Measurements from ENCODE around the gene LATS2. TPM values are rescaled to one million over a fixed set of nuclear protein-coding genes. Genes with fewer than 3 reads are reported as not detected.

The LATS2 gene
- total RNA-seq, 2 experiments from 2014 or later, result 6.2 to 6.5 TPM

DNA sequence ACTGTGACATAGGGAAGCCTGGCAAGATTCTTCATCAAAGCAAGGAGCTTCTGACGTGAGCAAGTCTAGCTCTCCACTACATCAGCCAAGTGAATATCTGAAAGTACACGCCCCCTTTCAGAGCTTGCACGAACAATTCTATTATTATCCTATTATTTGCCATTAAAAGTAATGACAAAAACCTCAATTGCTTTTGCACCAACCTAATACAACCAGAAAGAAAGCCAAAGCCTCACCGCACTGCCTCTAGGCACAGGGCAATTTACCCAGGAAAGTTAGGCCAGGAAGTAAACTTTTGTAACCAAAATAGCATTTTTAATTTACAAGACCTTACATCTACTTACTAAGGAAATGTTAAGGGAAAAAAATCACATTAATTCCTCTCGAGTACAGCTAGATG is 41.2 kb downstream of the LATS2 start:
- Mint-ChIP-seq H3K27me3 (no peaks in the 10 kb centered on the region), H3K4me1 (ENCODE audit: low read depth) (peaks cover 8% of the 10 kb centered on the region), H3K36me3 (ENCODE audit: low read depth) (no peaks in the 10 kb centered on the region), H3K27ac (no peak overlapping the region), H3K4me3 (no peak overlapping the region), H3K9me3 (no peaks in the 10 kb centered on the region)
- TF ChIP-seq, protein P1, sequence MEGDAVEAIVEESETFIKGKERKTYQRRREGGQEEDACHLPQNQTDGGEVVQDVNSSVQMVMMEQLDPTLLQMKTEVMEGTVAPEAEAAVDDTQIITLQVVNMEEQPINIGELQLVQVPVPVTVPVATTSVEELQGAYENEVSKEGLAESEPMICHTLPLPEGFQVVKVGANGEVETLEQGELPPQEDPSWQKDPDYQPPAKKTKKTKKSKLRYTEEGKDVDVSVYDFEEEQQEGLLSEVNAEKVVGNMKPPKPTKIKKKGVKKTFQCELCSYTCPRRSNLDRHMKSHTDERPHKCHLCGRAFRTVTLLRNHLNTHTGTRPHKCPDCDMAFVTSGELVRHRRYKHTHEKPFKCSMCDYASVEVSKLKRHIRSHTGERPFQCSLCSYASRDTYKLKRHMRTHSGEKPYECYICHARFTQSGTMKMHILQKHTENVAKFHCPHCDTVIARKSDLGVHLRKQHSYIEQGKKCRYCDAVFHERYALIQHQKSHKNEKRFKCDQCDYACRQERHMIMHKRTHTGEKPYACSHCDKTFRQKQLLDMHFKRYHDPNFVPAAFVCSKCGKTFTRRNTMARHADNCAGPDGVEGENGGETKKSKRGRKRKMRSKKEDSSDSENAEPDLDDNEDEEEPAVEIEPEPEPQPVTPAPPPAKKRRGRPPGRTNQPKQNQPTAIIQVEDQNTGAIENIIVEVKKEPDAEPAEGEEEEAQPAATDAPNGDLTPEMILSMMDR (IDR thresholded peaks at IDR 0.05), result no peak
- ChIA-PET POLR2A (no interaction called here), CTCF (no interaction called here)
- Histone ChIP-seq H3K27me3 (ENCODE audit: control insufficient read depth in 1 of 2, insufficient read depth in 2 of 2, low read length in 2 of 2) (no peaks in the 10 kb centered on the region), H3K4me1 (ENCODE audit: insufficient read depth, low read length) (peaks cover 2% of the 10 kb centered on the region), H3K4me3 (ENCODE audit: low read length) (no peak overlapping the region), H3K9me3 (ENCODE audit: control insufficient read depth in 1 of 2, insufficient read depth in 1 of 2, low read length in 2 of 2) (no peaks in the 10 kb centered on the region), H3K36me3 (ENCODE audit: insufficient read depth, low read length) (no peaks in the 10 kb centered on the region), H3K27ac (ENCODE audit: low read depth in 1 of 2, low read length in 2 of 2) (no peak overlapping the region)
- no peak for ATAC-seq (ENCODE audit: poor library complexity)
- intact Hi-C loops (cut with DNase I, micrococcal nuclease), result no loop called here
- no peak for DNase-seq

DNA sequence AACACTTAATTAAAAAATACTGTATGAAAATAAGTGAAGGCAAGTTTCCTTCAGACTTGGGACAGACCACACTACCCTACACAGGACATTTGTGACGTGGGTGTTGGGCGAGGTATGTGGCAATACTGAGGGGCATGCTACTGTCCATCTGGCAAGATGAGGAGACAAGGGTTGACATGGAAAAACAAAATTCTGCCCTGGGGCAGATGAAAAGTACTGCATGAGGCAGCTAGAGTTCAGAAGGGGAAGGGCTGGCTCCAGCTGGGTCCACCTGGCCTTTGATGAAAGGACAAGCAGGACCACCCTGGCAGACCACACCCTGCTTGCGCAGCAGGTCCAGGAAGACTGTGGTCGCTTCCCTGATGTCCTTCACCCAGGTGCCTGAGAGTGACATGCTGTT is 43.2 kb downstream of the LATS2 start:
- TF ChIP-seq, protein P1 (IDR thresholded peaks at IDR 0.05), result no peak
- no peaks in the 10 kb centered on the region for H3K27me3 ChIP-seq (ENCODE audit: control insufficient read depth in 1 of 2, insufficient read depth in 2 of 2, low read length in 2 of 2)
- DNase-seq (no peak), ATAC-seq (ENCODE audit: poor library complexity) (no peak)
- Mint-ChIP-seq H3K36me3 (ENCODE audit: low read depth) (no peaks in the 10 kb centered on the region), H3K4me3 (no peak overlapping the region), H3K9me3 (no peaks in the 10 kb centered on the region), H3K27me3 (no peaks in the 10 kb centered on the region), H3K4me1 (ENCODE audit: low read depth) (peaks cover 8% of the 10 kb centered on the region), H3K27ac (no peak overlapping the region)
- H3K9me3 ChIP-seq (ENCODE audit: control insufficient read depth in 1 of 2, insufficient read depth in 1 of 2, low read length in 2 of 2), result no peaks in the 10 kb centered on the region
- H3K36me3 ChIP-seq (ENCODE audit: insufficient read depth, low read length), result no peaks in the 10 kb centered on the region
- ChIA-PET CTCF (no interaction called here), POLR2A (no interaction called here)
- intact Hi-C loops (cut with DNase I, micrococcal nuclease), result no loop called here
- H3K27ac ChIP-seq (ENCODE audit: low read depth in 1 of 2, low read length in 2 of 2), result no peak overlapping the region
- H3K4me3 ChIP-seq (ENCODE audit: low read length), result no peak overlapping the region
- peaks cover 2% of the 10 kb centered on the region for H3K4me1 ChIP-seq (ENCODE audit: insufficient read depth, low read length)

DNA sequence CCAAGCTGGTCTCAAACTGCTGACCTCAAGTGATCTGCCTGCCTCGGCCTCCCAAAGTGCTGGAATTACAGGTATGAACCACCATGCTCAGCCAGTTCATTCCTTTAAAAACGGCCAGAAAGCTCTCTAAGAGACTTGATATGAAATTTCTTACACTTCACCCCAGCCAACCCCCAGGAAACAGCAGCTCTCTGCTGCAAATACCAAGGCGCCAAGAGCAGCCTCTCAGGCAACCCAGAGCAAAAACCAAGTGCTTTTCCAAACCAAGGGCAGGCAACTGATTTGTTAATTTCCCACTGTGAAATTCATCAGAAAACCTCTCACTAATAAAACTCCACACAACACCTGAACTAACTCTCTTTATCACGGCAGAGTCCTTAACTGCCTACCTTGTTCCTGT is 44.9 kb downstream of the LATS2 start:
- intact Hi-C loops (cut with DNase I, micrococcal nuclease), result no loop called here
- peaks cover 2% of the 10 kb centered on the region for H3K4me1 ChIP-seq (ENCODE audit: insufficient read depth, low read length)
- peaks cover 8% of the 10 kb centered on the region for H3K4me1 Mint-ChIP-seq (ENCODE audit: low read depth)
- no peaks in the 10 kb centered on the region for H3K27me3 ChIP-seq (ENCODE audit: control insufficient read depth in 1 of 2, insufficient read depth in 2 of 2, low read length in 2 of 2)
- no peak overlapping the region for H3K4me3 Mint-ChIP-seq
- no peak for ATAC-seq (ENCODE audit: poor library complexity)
- ChIA-PET POLR2A (no interaction called here), CTCF (no interaction called here)
- no peaks in the 10 kb centered on the region for H3K9me3 ChIP-seq (ENCODE audit: control insufficient read depth in 1 of 2, insufficient read depth in 1 of 2, low read length in 2 of 2)
- no peak for DNase-seq
- no peaks in the 10 kb centered on the region for H3K36me3 Mint-ChIP-seq (ENCODE audit: low read depth)
- H3K27me3 Mint-ChIP-seq, result no peaks in the 10 kb centered on the region
- TF ChIP-seq, protein P1 (IDR thresholded peaks at IDR 0.05), result no peak
- no peak overlapping the region for H3K27ac Mint-ChIP-seq
- H3K27ac ChIP-seq (ENCODE audit: low read depth in 1 of 2, low read length in 2 of 2), result no peak overlapping the region
- H3K9me3 Mint-ChIP-seq, result no peaks in the 10 kb centered on the region
- H3K36me3 ChIP-seq (ENCODE audit: insufficient read depth, low read length), result no peaks in the 10 kb centered on the region
- no peak overlapping the region for H3K4me3 ChIP-seq (ENCODE audit: low read length)
